ENCODE results near the gene DUSP12.
"Not testable (repeated sequence)": the region's sequence is repeated elsewhere in the genome, so short reads cannot be mapped to it uniquely, and the experiment has no call there.

DUSP12 gene

GRCh38 chr1:161749509-161750407, at the start of gene DUSP12:
TSS of gene DUSP12 (plus strand) at chr1:161749786. CDS start at chr1:161749802, 16 bp downstream.
- peak; percentile 90 to 92 for DNase-seq

GRCh38 chr1:161702250-161702649, 47.3 kb upstream of the DUSP12 start:
- no peak for DNase-seq

- peak in 1 of 2 donors; percentile 44 for DNase-seq
These were observed 44.0 kb upstream of the DUSP12 start for GRCh38 chr1:161705537-161705936.

GRCh38 chr1:161706113-161706481, 43.5 kb upstream of the DUSP12 start:
- no peak for DNase-seq

GRCh38 chr1:161706482-161707347, 42.9 kb upstream of the DUSP12 start, which contains the start of gene FCRLA:
TSS of gene FCRLA (plus strand) at chr1:161707229. CDS start at chr1:161707265, 36 bp downstream.
- no peak for DNase-seq

- no peak for DNase-seq
These were observed 42.1 kb upstream of the DUSP12 start for GRCh38 chr1:161707503-161707902.

GRCh38 chr1:161709373-161709772, 40.2 kb upstream of the DUSP12 start:
- no peak for DNase-seq

GRCh38 chr1:161710560-161710959, 39.0 kb upstream of the DUSP12 start:
- no peak for DNase-seq

- no peak for DNase-seq
These were observed 30.8 kb upstream of the DUSP12 start for GRCh38 chr1:161718559-161719324.

GRCh38 chr1:161719325-161719611, 30.3 kb upstream of the DUSP12 start:
- no peak for DNase-seq

GRCh38 chr1:161720422-161720821, 29.2 kb upstream of the DUSP12 start:
- no peak for DNase-seq

- DNase-seq, result no peak
These were observed 28.4 kb upstream of the DUSP12 start, which contains the start of gene FCRLB for GRCh38 chr1:161720956-161721737. TSS of gene FCRLB (plus strand) at chr1:161721544. CDS start at chr1:161722673, 1,129 bp downstream.

GRCh38 chr1:161721738-161722343, 27.7 kb upstream of the DUSP12 start:
- peak in 1 of 2 donors; percentile 48 for DNase-seq

- DNase-seq, result no peak
These were observed 27.2 kb upstream of the DUSP12 start for GRCh38 chr1:161722406-161722805.

- DNase-seq, result no peak
These were observed 26.0 kb upstream of the DUSP12 start for GRCh38 chr1:161723459-161724141.

- DNase-seq, result not testable (repeated sequence)
These were observed 24.2 kb upstream of the DUSP12 start for GRCh38 chr1:161725258-161725907.

GRCh38 chr1:161725908-161726472, 23.6 kb upstream of the DUSP12 start:
- peak; percentile 26 to 27 for DNase-seq

- DNase-seq, result peak; percentile 70 to 73
These were observed 22.9 kb upstream of the DUSP12 start for GRCh38 chr1:161726473-161727255.

- DNase-seq, result peak; percentile 27 to 60
These were observed 22.2 kb upstream of the DUSP12 start for GRCh38 chr1:161727256-161727924.

Measured in CD4-positive, alpha-beta T cell treated with Interleukin-1 beta for 1 hour (primary cell).